NCI-H1436 (cell line): Measurements from ENCODE around the gene NOL6.
A peak's percentile ranks its signal among the peaks of the same experiment; 100 is the strongest.

Experiments
- DNase-seq: peaks from one replicate; lab custom pipeline; 2025; lab: John Stamatoyannopoulos, UW

Gene NOL6

DNA sequence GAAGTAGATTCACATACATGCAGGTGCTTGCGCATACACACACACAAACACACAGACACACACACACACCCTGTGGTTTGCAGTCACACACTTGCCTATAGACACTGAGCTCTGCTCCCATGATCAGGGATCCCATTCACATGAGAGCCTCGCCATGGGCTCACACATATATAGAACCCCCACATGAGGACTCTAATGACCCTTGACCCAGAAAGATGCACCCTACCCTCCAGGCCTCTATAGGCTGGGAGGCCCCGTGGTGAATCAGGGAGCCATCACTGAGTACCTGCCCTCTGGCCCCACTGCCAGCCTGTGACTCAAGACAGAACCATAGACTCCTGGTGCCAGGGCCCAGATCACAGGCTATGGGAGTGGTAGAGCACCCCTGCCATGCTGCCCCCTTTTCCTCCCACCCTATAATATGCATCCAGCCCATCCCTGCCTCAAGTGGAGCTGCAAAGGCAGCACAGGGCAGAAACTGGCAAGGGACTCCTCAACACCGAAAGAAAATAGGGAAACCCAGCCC, 23.0 kb downstream of the NOL6 start:
- no peak for DNase-seq

DNA sequence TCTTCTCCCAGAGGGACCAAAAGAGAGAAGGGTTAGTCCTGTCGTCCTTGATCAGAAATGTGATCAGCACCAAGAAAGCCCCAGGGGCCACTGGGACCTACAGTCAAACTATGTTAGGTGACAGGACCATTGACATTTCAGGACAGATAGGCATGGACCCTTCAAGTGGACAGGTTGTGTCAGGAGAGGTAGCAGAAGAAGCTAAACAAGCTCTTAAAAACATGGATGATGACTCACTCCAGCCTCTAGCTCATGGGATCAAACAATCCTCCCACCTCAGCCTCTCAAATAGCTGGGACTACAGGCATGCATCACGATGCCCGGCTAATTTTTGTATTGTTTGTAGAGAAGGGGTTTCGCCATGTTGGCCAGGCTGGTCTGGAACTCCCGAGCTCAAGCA, 24.0 kb downstream of the NOL6 start:
- DNase-seq: no peak

DNA sequence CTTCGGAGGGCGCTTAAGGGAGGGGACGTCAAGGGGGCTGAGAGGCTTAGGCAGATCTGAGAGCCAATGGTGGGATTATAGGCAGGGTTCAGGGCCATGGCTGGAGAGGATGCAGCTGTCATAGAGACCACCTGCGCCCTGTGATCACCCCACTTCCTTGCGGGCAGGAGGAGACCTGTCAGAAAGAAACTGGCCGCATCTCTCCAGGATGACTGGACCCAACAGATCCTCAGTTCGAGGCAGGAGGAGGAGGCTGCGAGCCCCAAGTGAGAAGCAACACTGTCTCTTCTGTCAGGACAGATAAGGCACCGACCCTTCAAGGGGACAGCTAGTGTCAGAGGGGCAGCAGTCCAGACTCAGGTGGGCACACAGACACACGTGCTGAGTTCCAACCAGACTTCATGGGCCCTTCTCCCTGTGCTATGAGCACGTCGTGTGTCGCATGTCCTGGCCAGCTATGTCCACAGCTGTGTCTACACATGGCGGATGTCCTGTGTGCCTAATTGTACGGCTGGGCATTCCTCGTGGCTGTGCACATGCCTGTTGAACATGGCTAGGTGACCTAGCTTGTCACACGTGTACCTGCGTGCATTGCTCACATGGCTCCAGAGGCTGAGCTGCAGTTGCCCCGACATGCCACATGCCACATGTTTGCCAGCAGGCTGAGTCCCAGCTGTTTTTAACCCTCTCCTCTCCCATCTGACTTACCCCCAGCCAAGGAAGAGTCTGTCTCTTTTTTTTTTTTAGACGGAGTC, 25.7 kb downstream of the NOL6 start:
- DNase-seq: no peak

DNA sequence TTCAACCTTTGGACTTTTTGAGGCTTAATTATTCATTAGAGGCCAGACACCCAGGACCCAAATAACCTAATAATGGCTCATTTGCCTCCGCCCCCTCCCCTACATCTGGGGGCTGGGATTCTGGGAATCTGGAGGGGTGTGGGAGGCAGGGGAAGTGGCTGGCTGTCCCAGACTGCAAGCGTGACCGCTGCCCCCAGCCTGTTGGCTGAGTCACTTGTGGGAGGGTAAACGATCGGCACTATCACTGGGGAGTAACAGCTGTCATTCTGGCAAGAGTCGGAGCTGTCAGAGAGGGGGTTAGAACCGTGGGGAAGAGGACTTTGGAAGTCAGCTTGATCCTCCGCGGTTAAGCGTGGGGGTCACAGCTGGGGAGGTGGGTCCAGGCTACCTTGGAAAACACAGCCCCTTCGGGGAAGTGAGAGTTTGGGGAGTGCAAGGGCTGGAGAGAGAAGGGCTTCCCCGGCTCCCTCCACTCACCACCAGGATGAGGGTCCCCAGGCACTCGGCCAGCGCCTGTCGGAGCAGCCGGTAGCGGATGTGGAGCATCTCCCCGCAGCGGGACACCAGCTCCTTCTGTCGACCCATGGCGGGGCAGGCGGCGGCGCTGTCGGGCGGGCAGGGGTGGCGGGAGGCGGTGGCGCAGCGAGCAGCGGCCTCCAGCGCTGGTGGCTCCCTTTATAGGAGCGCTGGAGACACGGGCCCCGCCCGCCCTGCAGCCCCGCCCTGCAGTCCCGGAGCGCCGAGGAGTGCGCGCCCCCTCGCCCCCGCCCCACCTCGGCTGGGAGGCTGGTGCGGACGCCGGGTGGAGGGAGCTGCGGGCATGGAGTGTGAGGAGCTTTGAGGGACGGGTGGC, 26.6 kb downstream of the NOL6 start, which contains the start of gene AQP3:
Gene AQP3, minus strand, starts transcription at position 648 of the 853 bp plus-strand sequence. Its CDS starts 63 bp downstream, at position 585.
- DNase-seq: peak; percentile 48

DNA sequence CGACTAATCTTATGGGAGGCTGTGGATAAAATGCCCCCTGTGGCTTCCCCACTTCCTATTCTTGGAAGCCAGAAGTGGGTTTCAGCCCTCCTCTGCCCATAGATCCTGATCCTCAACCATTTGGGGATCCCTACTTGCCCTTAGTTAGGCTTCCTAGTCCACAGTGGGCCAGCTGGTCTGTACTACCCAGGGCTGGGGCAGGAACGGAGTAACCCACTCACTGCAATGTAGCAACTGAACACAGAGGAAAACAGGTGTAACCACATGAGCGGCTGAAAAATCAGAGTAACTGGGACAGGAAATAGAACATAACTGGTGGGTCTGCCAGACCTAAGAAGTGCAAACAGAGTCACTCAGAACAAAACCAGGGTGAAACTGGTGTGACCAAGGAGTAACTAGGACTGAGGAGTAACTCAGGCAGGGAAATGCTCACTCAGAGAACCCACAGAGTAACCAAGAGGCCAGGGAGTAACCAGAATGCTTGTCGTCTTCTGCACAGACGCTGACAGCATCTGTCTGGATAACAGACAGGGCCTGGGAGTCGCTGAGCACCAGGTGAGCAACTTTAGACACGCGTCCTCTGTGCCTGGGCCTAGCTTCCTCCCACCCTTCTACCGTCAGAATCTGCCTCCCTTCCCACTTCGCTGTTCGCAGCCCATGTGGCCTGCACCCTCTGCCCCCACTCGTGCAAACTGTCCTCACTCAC, 27.3 kb downstream of the NOL6 start:
- no peak for DNase-seq

DNA sequence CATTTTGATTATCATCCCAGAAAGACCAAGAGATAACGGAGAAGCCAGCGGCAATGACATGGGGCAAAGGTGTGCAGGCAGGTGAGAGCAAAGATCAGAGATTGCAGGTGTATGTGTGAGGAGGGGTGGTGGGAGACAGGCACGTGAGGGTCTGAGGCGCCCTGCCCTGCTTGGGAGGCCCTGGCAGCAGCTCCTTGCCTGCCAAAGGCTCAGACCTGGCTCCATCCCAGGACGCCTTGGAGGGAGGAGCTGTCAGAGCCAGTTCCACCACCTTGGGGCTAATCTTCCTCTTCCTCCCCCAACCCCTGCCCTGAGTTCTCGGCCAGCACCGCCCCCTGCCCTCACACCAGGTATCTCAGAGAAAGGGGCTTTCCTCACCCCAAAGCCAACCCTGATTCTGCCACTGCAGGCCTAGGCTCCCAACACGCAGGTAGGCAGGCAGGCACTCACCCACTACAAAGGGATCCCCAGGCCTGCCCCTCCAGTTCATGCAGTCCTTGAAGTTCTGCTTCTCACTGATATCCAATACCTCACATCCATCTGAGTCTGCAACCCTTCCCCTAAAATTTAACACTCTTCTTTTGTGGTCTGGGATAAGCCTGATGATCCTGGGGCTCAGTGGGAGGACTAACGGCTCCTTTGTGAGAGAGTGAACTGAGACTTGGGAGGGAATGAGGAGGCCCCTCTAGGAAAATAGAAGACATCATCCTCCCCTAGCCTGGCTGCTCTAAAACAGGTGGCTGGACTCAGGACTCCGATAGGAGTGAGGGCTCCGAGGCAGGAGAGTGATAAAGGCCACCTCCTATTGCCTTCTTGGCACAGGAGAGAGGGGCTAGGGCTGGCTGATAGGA, 28.1 kb downstream of the NOL6 start:
- DNase-seq: no peak

DNA sequence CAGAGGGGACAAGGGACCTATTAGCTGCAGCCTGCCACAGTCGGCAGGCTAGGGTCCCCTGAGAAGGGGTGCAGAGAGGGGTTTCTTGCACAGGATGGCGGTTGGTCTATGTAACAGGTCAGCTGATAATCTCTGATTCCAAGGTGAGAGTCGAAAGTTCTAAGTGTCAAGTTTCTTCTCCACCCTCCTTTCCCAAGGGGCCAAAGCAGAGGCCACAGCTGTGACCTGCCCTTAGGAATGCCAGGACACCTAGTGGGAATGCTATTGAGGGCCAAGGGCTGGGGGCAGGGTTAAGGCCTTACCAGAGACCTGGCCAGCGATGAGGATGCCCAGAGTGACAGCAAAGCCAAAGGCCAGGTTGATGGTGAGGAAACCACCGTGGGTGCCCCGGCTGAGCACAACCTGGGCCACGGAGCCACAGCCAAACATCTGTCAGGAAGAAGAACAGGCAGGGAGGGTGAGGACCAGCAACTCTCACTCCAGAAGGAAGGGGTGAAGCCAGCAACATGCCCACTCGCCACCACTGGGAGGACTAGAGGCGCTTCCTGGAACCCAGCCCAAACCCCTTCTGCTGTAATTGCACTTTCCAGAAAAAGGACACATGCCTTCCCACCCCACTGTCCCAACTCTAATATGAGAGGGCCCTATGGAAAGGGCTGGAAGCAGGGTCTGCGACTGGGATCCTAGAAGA, 30.1 kb downstream of the NOL6 start:
- no peak for DNase-seq

DNA sequence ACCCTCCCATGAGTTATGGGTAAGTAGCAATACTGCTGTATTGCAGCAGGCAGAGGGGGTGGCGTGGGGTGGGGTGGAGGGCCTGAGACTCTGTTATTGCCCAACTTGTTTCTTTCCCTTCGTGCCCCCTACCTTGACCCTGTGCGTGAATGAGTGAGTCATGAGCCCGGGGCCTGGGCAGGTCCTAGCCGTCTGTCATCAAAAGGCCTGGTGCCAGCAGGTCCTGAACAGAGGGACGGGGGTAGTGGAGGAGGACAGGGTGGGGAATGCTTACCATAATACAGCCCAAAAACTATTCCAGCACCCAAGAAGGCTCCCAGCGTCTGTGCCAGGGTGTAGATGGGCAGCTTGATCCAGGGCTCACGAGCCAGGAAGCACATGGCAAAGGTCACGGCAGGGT, 30.7 kb downstream of the NOL6 start:
- DNase-seq: no peak

DNA sequence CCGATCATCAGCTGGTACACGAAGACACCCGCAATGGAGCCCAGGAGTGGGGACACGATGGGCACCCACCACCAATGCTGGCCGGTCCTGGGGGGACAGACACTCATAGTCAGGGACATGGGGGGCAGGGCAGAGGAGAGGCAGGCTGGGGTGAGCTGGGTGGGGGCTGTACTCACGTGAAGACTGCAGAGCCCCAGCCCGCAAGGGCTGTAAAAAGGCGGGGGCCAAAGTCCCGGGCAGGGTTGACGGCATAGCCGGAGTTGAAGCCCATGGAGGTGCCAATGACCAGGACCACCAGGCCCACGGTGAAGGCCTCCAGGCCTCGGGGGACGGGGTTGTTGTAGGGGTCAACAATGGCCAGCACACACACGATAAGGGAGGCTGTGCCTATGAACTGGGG, 31.6 kb downstream of the NOL6 start:
- DNase-seq: no peak

DNA sequence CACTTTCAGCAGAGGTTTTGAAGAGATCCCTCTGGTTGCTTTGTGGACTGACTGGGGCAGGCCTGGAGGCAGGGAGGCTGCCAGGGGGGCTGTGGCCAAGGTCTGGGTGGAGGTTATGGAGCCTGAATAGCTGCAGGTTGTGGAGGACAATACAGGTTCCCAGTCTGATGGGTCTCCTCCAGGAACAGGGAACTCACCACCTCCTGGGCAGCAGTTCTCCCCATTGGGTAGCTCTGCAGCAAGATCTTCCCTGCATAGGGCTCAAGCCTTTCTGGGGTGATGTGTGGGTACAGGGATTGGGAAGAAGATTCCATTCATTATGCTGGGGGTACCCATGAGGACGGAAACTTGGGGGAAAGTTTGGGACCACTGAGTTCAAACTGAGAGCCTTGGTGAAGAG, 33.1 kb downstream of the NOL6 start:
- DNase-seq: no peak

DNA sequence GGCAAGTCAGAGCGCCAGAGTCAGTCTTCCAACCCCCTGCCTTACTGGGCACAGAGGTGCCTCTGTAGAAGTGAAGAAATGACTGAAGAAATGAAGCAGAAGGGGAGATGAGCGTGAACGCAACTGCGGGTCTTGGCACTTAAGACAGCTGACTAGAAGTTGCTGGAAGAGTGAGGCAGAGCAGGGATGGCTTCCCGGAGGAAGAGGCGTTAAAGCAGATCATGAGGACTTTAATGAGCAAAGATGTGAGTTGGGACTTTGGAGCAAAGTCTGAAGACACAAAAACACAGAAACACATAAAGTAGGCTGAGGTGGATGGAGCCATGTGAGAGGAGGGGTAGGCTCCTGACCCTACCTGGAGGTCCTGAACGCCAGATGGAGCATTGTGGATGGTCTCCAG, 33.5 kb downstream of the NOL6 start:
- no peak for DNase-seq

DNA sequence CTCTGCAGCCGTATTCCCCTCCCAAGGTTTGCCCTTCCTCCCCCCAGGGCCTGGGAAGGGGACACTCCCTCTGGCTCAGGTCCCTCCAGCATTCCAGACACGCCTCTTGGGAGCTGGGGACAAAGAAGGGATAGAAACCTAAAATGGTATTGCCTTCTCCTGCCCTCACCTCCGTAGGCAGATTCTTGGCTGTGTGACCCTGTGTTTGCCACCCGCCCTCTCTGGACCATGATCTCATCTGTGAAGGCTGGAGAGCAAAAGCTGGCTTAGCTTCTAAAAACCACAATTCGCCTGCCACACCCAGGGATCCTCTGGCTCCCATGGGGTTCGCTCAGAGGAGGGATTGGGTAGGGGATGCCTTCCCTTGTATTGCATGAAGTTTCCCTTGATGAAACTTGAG, 34.0 kb downstream of the NOL6 start:
- DNase-seq: no peak

DNA sequence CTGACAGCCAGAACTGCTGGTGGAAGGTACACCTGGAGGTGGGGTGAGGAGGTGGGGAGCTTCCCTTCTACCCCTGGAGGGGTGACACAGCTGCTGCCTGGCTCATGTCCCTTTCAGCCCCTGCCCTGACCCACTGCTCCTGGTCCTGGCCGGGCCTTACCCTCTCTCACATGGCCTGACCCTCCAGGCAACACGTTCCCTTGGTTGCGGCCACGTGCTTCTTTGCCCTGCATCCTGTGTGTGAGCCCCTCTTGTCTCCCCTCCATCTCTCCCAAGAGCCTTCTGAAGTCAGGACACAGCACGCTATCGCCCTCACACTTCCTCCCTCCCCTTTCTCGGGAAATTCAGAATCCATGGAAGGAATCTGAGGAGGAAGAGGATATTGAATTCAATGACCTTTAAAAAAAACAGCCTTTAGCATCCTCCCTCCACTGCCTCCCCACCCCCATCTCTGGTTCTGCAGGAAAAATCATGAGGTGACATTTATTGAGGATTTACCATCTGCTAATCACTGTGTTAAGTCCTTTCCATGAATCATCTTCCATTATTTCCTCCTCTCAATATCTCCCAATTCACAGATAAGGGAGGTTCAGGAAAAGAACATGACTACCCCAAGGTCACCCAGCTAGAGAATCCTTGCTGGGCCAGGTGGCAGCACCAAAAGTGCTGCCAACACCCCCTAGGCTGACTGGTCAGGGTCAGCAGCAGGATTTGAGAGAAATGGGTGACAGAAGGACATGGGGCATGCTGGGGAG, 34.6 kb downstream of the NOL6 start:
- no peak for DNase-seq

DNA sequence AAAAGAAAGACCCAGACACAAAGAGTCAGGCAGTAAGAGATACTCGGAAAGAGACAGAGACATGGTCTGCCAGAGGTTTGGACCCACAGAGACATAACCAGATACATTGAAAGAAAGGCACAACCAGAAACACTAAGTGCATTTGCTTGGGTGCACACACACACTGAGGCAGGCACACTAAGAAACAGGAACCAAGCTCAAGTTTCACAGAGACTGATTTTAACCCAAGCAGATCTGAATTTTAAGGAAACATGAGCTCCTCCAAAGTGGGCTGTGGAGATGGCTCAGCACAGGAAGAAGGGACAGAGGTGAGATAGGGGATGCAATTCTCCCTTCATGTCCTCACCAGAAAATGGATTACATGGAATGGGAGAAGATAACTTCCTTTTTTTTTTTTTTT, 35.8 kb downstream of the NOL6 start:
- no peak for DNase-seq

DNA sequence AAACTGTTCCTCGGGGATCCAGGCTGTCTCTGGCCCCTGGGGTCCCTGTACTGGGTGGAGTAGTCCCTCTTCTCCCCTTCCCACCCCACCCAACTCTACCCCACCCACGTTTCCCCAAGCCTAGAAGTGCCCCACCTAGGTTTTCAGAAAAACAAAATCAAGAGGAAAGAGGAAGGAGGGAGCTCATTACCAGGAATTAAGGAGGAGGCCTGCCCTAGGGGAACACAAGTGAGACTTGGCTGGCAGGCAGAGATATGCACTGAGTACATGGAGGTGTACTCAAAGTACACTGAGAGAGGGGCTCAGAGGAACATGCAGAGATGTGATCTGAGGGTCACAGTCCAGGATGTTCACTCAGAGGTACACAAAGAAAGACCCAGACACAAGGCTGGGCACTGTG, 36.5 kb downstream of the NOL6 start:
- no peak for DNase-seq

DNA sequence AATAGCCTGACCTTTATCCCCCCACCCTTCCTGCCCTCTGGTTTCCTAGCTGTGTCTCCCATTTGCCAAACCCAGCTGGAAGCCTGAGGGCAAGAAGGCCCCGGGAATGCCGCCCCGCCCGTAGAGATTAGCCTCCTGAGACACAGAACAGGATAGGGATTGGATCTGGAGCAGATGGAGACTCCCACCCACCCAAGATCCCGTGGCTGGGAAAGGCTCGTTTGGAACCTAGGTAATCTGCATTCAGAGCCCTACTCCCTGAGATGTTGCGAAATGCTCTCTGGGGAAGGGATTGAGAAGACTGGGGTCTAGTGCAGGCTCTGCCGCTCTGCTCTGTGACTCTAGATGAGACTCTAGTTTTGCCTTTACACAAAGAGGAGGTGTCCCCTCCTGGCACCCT, 37.3 kb downstream of the NOL6 start:
- DNase-seq: no peak

DNA sequence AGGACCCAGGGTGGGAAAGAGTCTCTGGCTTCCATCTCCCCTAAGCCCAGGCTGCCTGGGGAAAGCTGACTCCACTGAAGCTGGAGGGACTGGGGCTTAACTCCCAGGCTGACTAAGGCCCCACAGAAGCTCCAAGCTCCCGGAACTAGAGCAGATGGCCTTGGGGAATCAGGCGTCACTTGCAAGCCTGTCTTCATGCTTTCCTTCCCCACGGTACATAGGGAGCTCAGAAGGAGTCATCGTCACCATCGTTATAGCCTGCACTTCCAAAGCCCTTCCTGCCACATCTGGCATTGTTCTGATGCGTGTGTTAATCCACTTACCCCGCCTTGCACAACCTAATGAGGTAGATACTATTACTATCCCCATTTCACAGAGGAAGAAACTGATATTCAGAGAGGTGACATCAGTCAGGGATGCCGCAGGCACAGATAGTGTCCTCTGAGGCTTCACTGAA, 37.9 kb downstream of the NOL6 start:
- DNase-seq: no peak

DNA sequence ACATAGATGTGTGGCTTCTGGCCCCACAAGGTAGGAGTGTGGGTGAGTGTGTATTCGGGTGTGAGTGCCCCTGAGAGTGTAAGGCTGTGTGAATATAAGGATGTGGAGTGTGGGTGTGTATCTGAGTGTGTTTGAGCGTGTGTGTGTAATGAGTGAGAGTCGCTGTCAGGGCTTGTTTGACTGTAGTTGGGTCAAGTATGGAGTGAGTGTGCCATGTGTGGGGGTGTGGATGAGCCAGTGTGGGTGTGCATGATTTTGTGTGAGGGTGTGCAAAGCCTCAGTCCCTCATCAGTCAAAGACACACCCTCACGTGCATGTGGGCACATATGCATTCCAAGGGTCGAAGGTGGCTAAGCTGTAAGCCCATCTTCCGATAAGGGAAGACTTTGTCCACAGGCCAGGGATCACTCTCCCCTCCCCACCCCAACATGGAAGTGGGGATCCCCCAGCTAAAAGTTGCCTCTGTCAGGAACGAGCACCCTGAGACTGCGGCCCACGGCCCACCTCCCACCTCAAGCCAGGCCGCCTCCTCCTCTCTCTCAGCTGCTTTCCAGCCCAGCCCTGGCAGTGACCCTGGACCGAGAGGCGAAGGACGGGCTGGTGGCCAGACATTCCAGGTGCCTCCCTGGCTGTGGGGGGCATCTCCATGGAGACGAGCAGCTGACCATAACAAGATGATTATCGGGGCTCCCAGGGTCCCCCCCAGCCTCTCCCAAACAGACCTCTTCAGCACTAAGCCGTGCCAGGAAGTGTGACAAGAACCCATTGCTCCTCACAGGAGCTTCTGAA, 39.2 kb downstream of the NOL6 start:
- no peak for DNase-seq

DNA sequence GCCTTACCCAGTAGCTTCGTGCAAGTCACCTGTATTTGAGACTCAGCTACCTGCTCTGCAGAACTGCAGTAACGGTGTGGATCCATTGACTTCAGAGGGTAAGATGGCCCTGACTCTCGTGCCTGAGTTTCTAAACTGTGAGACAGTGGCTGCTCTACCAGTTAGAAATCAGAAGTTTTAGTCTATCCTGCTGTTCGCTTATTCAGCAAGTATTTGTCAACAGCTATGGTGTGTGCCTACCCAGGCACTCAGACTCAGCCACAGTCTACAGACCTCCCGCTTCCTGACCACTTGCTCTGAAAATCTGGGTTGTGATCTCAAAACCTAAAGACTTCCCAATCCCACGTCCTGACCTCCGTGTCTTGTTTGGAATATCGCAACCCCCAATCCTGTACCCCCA, 39.9 kb downstream of the NOL6 start:
- DNase-seq: no peak
